Anterior cingulate cortex (tissue), 58 donors: ENCODE measurements around the gene TRIM49.
"Not testable (repeated sequence)": the region's sequence is repeated elsewhere in the genome, so short reads cannot be mapped to it uniquely, and the experiment has no call there.

Experiments used
- DNase-seq, 58 donors: peaks; one replicate each; lab custom pipeline; 2025; lab: John Stamatoyannopoulos, UW

TRIM49 gene

DNA sequence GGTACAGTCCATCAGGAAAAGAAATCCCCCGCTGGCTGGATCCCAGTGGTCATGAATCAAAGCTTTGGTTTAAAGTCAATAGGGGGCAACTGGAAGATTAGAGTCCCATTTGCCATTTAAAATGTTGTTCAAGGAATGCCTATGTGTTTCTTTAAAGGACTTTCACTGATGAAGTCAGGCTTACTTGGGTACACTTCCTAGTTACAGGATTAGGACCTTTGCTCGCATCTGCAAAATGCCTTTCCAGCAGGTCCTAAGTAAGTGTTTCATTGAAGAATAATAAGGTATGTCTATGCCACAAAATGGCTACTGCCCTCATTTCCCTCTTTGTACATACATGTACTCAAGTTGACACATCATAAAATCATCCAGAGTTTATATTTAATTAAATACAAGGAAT, at the start of gene TRIM49:
Gene TRIM49 (minus strand): TSS at position 101 of the 400 bp plus-strand sequence. CDS start 4,106 bp downstream, outside the sequence.
- DNase-seq, result not testable (repeated sequence)

- DNase-seq, result not testable (repeated sequence)
Observed at GRCh38 chr11:89826694-89827093, 18.3 kb upstream of the TRIM49 start.

DNA sequence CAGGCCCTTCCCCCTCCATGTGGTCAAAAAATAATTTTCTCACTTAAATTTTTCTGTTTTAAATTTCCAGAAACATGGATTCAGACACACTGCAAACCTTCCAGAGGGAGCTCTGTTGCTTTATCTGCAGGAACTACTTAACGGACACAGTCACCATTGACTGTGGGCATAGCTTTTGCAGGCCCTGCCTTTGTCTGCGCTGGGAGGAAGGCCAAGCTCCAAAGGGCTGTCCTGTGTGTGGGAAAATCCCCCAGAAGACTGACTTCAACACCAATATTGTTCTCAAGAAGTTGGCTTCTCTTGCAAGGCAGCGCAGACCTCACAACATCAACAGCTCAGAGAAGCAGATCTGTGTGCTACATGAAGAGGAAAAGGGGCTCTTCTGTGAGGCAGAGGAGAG, 11.6 kb upstream of the TRIM49 start:
- DNase-seq, result not testable (repeated sequence)

GRCh38 chr11:89813535-89813934, 5.2 kb upstream of the TRIM49 start:
- DNase-seq, result not testable (repeated sequence)

- not testable (repeated sequence) for DNase-seq
Observed at GRCh38 chr11:89787506-89788063, 20.8 kb downstream of the TRIM49 start.

GRCh38 chr11:89785726-89786125, 22.6 kb downstream of the TRIM49 start:
- DNase-seq, result not testable (repeated sequence)

GRCh38 chr11:89750822-89751221, 57.6 kb downstream of the TRIM49 start:
- not testable (repeated sequence) for DNase-seq
